OCI-LY3 (cell line): ENCODE measurements around the gene BLM.

ENCODE experiments used
- CTCF ChIP-seq: fragments of 200-600, 300-600 bp; sonication (generic); IDR thresholded peaks from 2 replicates; pipeline ENCODE4 v1.5.1; 2014; ENCODE audit warnings: antibody characterized with exemption, low read length, low read depth
- EZH2phosphoT487 ChIP-seq: fragments of 200-600 bp; shearing (Covaris generic); IDR thresholded peaks from 2 replicates; pipeline ENCODE4 v1.6.1; 2018; ENCODE audit warnings: antibody characterized with exemption, mixed run types, low read depth

GRCh38 chr15:90837094-90837493 lies 119.9 kb downstream of the BLM start:
- no peak for TF ChIP-seq CTCF
- no peak for TF ChIP-seq EZH2phosphoT487
